ENCODE measurements around the gene ZNF17.

DNA sequence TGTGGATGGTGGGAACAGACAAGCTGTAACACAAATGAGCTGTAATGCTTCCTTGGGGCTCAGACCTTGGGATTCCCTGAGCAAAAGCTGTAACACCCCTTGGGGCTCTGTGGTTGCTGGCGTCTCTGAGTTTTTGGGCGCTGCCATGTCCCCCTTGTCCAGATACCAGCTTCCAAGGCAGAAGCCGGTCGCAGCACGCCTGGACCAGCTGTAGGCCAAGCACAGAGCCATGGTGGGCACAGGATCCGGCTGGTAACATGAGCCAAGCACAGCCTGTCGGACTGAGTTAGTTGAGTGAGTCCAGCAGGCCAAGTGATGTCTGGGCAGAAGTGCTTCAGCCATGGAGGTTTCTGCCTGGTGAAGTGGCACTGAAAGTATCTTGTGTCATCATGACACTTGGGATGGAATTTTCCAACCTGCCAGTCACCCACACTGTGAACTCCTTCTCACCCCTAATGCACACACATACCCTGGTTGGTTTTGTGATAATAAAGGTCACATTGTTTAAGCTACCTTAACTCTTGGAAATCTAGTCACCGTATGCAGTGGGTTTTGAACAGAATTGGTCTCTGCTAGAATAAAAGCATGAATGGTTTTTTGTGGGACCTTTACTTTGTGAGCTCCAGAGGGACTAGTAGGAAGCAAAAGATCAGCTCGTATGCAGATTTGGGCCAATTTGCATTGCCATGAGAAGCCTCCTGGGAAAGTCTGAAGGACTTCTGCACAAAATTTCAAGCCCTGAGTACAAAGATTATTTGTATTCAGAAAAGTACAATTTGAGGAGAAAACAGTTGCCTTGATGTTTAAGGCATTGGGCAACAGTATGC, 7.0 kb upstream of the ZNF17 start:
- TF ChIP-seq, protein P1, sequence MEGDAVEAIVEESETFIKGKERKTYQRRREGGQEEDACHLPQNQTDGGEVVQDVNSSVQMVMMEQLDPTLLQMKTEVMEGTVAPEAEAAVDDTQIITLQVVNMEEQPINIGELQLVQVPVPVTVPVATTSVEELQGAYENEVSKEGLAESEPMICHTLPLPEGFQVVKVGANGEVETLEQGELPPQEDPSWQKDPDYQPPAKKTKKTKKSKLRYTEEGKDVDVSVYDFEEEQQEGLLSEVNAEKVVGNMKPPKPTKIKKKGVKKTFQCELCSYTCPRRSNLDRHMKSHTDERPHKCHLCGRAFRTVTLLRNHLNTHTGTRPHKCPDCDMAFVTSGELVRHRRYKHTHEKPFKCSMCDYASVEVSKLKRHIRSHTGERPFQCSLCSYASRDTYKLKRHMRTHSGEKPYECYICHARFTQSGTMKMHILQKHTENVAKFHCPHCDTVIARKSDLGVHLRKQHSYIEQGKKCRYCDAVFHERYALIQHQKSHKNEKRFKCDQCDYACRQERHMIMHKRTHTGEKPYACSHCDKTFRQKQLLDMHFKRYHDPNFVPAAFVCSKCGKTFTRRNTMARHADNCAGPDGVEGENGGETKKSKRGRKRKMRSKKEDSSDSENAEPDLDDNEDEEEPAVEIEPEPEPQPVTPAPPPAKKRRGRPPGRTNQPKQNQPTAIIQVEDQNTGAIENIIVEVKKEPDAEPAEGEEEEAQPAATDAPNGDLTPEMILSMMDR (IDR thresholded peaks at IDR 0.05): no peak
- TF ChIP-seq POLR2AphosphoS5 (IDR thresholded peaks at IDR 0.05): no peak
- TF ChIP-seq POLR2A (IDR thresholded peaks at IDR 0.05): no peak
